ENCODE data around the gene TGM5. TPM values are rescaled to one million over a fixed set of nuclear protein-coding genes. Genes with fewer than 3 reads are reported as not detected.

Gene TGM5
- total RNA-seq, 1 experiment from 2014 or later = 0.07 TPM

- DNase-seq = no peak
- Histone ChIP-seq H3K27me3 (no peaks in the 10 kb centered on the region), H3K36me3 (peaks cover 59% of the 10 kb centered on the region)
These were observed 71.9 kb downstream of the TGM5 start for GRCh38 chr15:43194795-43195194.

GRCh38 chr15:43193710-43194109 lies 73.0 kb downstream of the TGM5 start:
- no peak overlapping the region for H3K4me3 ChIP-seq
- no peak for DNase-seq
- peaks cover 67% of the 10 kb centered on the region for H3K36me3 ChIP-seq
- H3K27me3 ChIP-seq = no peaks in the 10 kb centered on the region
- H3K9me3 ChIP-seq = no peaks in the 10 kb centered on the region

More at GRCh38 chr15:43194795-43195194, 71.9 kb downstream of the TGM5 start:
- Histone ChIP-seq H3K9me3 (no peaks in the 10 kb centered on the region), H3K4me3 (no peak overlapping the region)

GRCh38 chr15:43190178-43190577 lies 76.5 kb downstream of the TGM5 start:
- peaks cover 48% of the 10 kb centered on the region for H3K36me3 ChIP-seq
- no peak overlapping the region for H3K4me3 ChIP-seq
- peak; percentile 61 for DNase-seq

GRCh38 chr15:43189296-43189695 lies 77.4 kb downstream of the TGM5 start:
- DNase-seq = no peak
- Histone ChIP-seq H3K36me3 (peaks cover 39% of the 10 kb centered on the region), H3K9me3 (no peaks in the 10 kb centered on the region), H3K27me3 (no peaks in the 10 kb centered on the region), H3K4me3 (no peak overlapping the region)

More at GRCh38 chr15:43190178-43190577, 76.5 kb downstream of the TGM5 start:
- Histone ChIP-seq H3K27me3 (no peaks in the 10 kb centered on the region), H3K9me3 (no peaks in the 10 kb centered on the region)

GRCh38 chr15:43187544-43188155 lies 79.1 kb downstream of the TGM5 start:
- Histone ChIP-seq H3K36me3 (peaks cover 35% of the 10 kb centered on the region), H3K4me3 (no peak overlapping the region), H3K9me3 (no peaks in the 10 kb centered on the region), H3K27me3 (no peaks in the 10 kb centered on the region)
- no peak for DNase-seq

- no peaks in the 10 kb centered on the region for H3K9me3 ChIP-seq
- H3K4me3 ChIP-seq = peak overlapping the region; percentile 78
- no peak for DNase-seq
- no peaks in the 10 kb centered on the region for H3K27me3 ChIP-seq
- H3K36me3 ChIP-seq = peaks cover 21% of the 10 kb centered on the region
These were observed 80.8 kb downstream of the TGM5 start for GRCh38 chr15:43186003-43186353.

- Histone ChIP-seq H3K27me3 (no peaks in the 10 kb centered on the region), H3K36me3 (peaks cover 15% of the 10 kb centered on the region), H3K9me3 (no peaks in the 10 kb centered on the region), H3K4me3 (peak within 1 kb of the TSS; percentile 78)
- peak; percentile 97 for DNase-seq
These were observed 81.3 kb downstream of the TGM5 start, which contains the start of gene CCNDBP1 for GRCh38 chr15:43185157-43186002. TSS of gene CCNDBP1 (plus strand) at chr15:43185403. CDS start at chr15:43185499, 96 bp downstream.

GRCh38 chr15:43184407-43185124 lies 82.2 kb downstream of the TGM5 start:
- Histone ChIP-seq H3K4me3 (peak overlapping the region; percentile 78), H3K27me3 (no peaks in the 10 kb centered on the region), H3K9me3 (no peaks in the 10 kb centered on the region), H3K36me3 (peaks cover 7% of the 10 kb centered on the region)
- no peak for DNase-seq

GRCh38 chr15:43183270-43183669 lies 83.5 kb downstream of the TGM5 start:
- Histone ChIP-seq H3K27me3 (no peaks in the 10 kb centered on the region), H3K36me3 (0 out of 2 replicates have a peak, but pooled peaks cover 2% of the 10 kb centered on the region), H3K9me3 (no peaks in the 10 kb centered on the region), H3K4me3 (no peak overlapping the region)
- no peak for DNase-seq

Other genes starting within 250 kb of the TGM5 start
- gene UBR1, start 160.9 kb downstream of the TGM5 start, total RNA-seq (2014; rRNA removed; shearing (Covaris generic); ENCODE audit: low replicate concordance) = 12.6 and 16.8 TPM in 2 replicates
- 12.2 and 12.8 TPM in 2 replicates for gene TMEM62, start 133.3 kb downstream of the TGM5 start, total RNA-seq (2014; rRNA removed; shearing (Covaris generic); ENCODE audit: low replicate concordance)
- gene CCNDBP1, start 81.5 kb downstream of the TGM5 start, total RNA-seq (2014; rRNA removed; shearing (Covaris generic); ENCODE audit: low replicate concordance) = 58.9 and 97.1 TPM in 2 replicates
- not detected in 2 replicates for gene EPB42, start 45.9 kb downstream of the TGM5 start, total RNA-seq (2014; rRNA removed; shearing (Covaris generic); ENCODE audit: low replicate concordance)
- gene TGM7, start 35.3 kb upstream of the TGM5 start, total RNA-seq (2014; rRNA removed; shearing (Covaris generic); ENCODE audit: low replicate concordance) = not detected in 2 replicates
- 13.1 and 16.5 TPM in 2 replicates for gene LCMT2, start 63.6 kb upstream of the TGM5 start, total RNA-seq (2014; rRNA removed; shearing (Covaris generic); ENCODE audit: low replicate concordance)
- 8.4 and 15.6 TPM in 2 replicates for gene ZSCAN29, start 104.1 kb upstream of the TGM5 start, total RNA-seq (2014; rRNA removed; shearing (Covaris generic); ENCODE audit: low replicate concordance)
- gene TUBGCP4, start 104.2 kb upstream of the TGM5 start, total RNA-seq (2014; rRNA removed; shearing (Covaris generic); ENCODE audit: low replicate concordance) = 5.4 and 18.2 TPM in 2 replicates
- gene TP53BP1, start 226.2 kb upstream of the TGM5 start, total RNA-seq (2014; rRNA removed; shearing (Covaris generic); ENCODE audit: low replicate concordance) = 45.8 and 52.6 TPM in 2 replicates